A549 (cell line): ENCODE data around the gene RNASEH1. TPM values are rescaled to one million over a fixed set of nuclear protein-coding genes. Genes with fewer than 3 reads are reported as not detected.

Experiments used
- ATAC-seq, 2 experiments: fragments of 200-7000 bp in 1 of 2; fragments of >200 bp in 1 of 2; cut with Nextera tagmentation in 1 of 2; cut with Tn5 transposase in 1 of 2; 3 replicates each; pipeline versions ENCODE4 v1.8.0 to v1.9.1; 2018 to 2020; ENCODE audit warnings: mild to moderate bottlenecking in 1 of 2, moderate library complexity in 1 of 2
- CTCF ChIA-PET: fragments of 300-600 bp; sonication (Branson Sonifier 250); formaldehyde crosslinking; extraction: SDS; loops from one replicate; lab custom pipeline; 2021; ENCODE audit warnings: antibody characterized with exemption, inconsistent platforms; lab: Yijun Ruan, JAX
- POLR2A ChIA-PET: fragments of 350-600 bp; formaldehyde crosslinking; extraction: SDS; loops from one replicate; lab custom pipeline; 2021; ENCODE audit warnings: antibody characterized with exemption, inconsistent platforms; lab: Yijun Ruan, JAX
- DNase-seq, 2 experiments: peaks; one replicate each; pipeline versions ENCODE4 v3.0.0 to v3.0.0-alpha.2; 2011 to 2016; ENCODE audit warnings: low read depth in 1 of 2, low spot score in 1 of 2
- FAIRE-seq: peaks from 2 replicates; lab custom pipeline; 2011; peaks lifted over from hg19 to GRCh38; lab: Jason Lieb, UNC
- H3K27ac ChIP-seq, 2 experiments: fragments of >200 bp; sonication (Bioruptor Twin); formaldehyde crosslinking; 3 replicates each; pipeline ENCODE4 v1.5.1; 2016 to 2017
- H3K4me1 ChIP-seq: fragments of >200 bp; sonication (Bioruptor Twin); formaldehyde crosslinking; 3 replicates; pipeline ENCODE4 v1.6.1; 2016
- H3K4me2 ChIP-seq: fragments of >200 bp; sonication (Bioruptor Twin); formaldehyde crosslinking; 3 replicates; pipeline ENCODE4 v1.6.1; 2016
- H3K4me3 ChIP-seq: fragments of >200 bp; sonication (Bioruptor Twin); formaldehyde crosslinking; 3 replicates; pipeline ENCODE4 v1.5.1; 2016
- H3K9me3 ChIP-seq: fragments of >200 bp; sonication (Bioruptor Twin); formaldehyde crosslinking; 3 replicates; pipeline ENCODE4 v1.6.1; 2016
- CBX8 ChIP-seq: fragments of 200-600 bp; sonication (generic); IDR thresholded peaks from 2 replicates; pipeline ENCODE4 v1.6.1; 2016
- CEBPB ChIP-seq, 2 experiments: fragments of >200 bp in 1 of 2; sonication (Bioruptor Twin) in 1 of 2; formaldehyde crosslinking in 1 of 2; IDR thresholded peaks; 2 replicates each; pipeline ENCODE4 v1.6.1; 2012 to 2016
- CHD4 ChIP-seq: fragments of 200-600 bp; sonication (generic); IDR thresholded peaks from 2 replicates; pipeline ENCODE4 v1.6.1; 2016; ENCODE audit warnings: antibody characterized with exemption, mild to moderate bottlenecking, borderline replicate concordance
- E2F6 ChIP-seq: IDR thresholded peaks from 2 replicates; pipeline ENCODE4 v1.6.1; 2012; ENCODE audit warnings: low read depth, borderline replicate concordance
- EHF ChIP-seq: fragments of 250-450 bp; sonication (Bioruptor Pico); IDR thresholded peaks from 2 replicates; pipeline ENCODE4 v1.5.0; 2020; ENCODE audit warnings: mild to moderate bottlenecking
- FOSL2 ChIP-seq, 2 experiments: fragments of 450-650 bp in 1 of 2; fragments of >200 bp in 1 of 2; sonication (Bioruptor Twin) in 1 of 2; formaldehyde crosslinking; IDR thresholded peaks; 2 replicates each; pipeline versions ENCODE4 v1.5.0 to v1.6.1; 2016 to 2020; ENCODE audit warnings: mild to moderate bottlenecking in 1 of 2, moderate library complexity in 1 of 2
- HEYL ChIP-seq: fragments of 250-450 bp; sonication (Bioruptor Pico); IDR thresholded peaks from 2 replicates; pipeline ENCODE4 v1.8.0; 2021; ENCODE audit warnings: mild to moderate bottlenecking, moderate library complexity
- MAX ChIP-seq: IDR thresholded peaks from 2 replicates; pipeline ENCODE4 v1.6.1; 2012
- MAZ ChIP-seq: fragments of 150-350 bp; IDR thresholded peaks from 2 replicates; pipeline ENCODE4 v1.6.1; 2014; ENCODE audit warnings: antibody characterized with exemption, low read depth, low read length, borderline replicate concordance
- NPAS2 ChIP-seq: fragments of 250-450 bp; sonication (Bioruptor Pico); IDR thresholded peaks from 2 replicates; pipeline ENCODE4 v1.8.0; 2022; ENCODE audit warnings: mild to moderate bottlenecking, moderate library complexity, borderline replicate concordance
- POLR2A ChIP-seq: IDR thresholded peaks from 2 replicates; pipeline ENCODE4 v1.6.1; 2012; ENCODE audit warnings: mild to moderate bottlenecking, low read length
- RAD21 ChIP-seq, 2 experiments: fragments of >200 bp in 1 of 2; sonication (Bioruptor Twin) in 1 of 2; formaldehyde crosslinking in 1 of 2; IDR thresholded peaks in 1 of 2; conservative IDR thresholded peaks in 1 of 2; 2 replicates in 1 of 2; 3 replicates in 1 of 2; pipeline ENCODE4 v1.6.1; 2012 to 2018; ENCODE audit warnings: inconsistent platforms in 1 of 2
- RNF2 ChIP-seq: fragments of 200-600 bp; sonication (generic); IDR thresholded peaks from 2 replicates; pipeline ENCODE4 v1.6.1; 2016; ENCODE audit warnings: low read depth, mild to moderate bottlenecking, antibody characterized with exemption, moderate library complexity, borderline replicate concordance
- SREBF2 ChIP-seq: fragments of 450-650 bp; IDR thresholded peaks from 2 replicates; pipeline ENCODE4 v1.6.1; 2014; ENCODE audit warnings: mild to moderate bottlenecking, moderate library complexity
- USF2 ChIP-seq: fragments of 450-650 bp; IDR thresholded peaks from 2 replicates; pipeline ENCODE4 v1.6.1; 2014; ENCODE audit warnings: antibody characterized with exemption
- WGBS: methylation state at CpG from one replicate; pipeline ENCODE4 v1.1.6; 2017; ENCODE audit errors: missing lambda C conversion rate; 5-methylcytosine and 5-hydroxymethylcytosine counted together
- polyA plus RNA-seq, 4 experiments: library from polyadenylated mRNA; depleted of rRNA in 3 of 4; stranded (reverse); fragments of >200 nt; fragmentation: RNase III in 1 of 4; extraction: RNeasy Plus Mini Kit Qiagen cat#74134 plus additional on column Dnase treatment in 1 of 4; gene quantifications; 2 replicates in 3 of 4; 3 replicates in 1 of 4; pipeline ENCODE4 v1.2.3, GENCODE V29; 2011 to 2017
- TF ChIP-seq, protein P1 (sequence below): fragments of 250-450 bp; sonication (Bioruptor Pico); IDR thresholded peaks from 2 replicates; pipeline ENCODE4 v1.5.0; 2020; ENCODE audit warnings: low read depth, mild to moderate bottlenecking, moderate library complexity
- TF ChIP-seq, protein P2 (sequence below): IDR thresholded peaks from 2 replicates; pipeline ENCODE4 v1.6.1; 2012
- TF ChIP-seq, protein P3 (sequence below): fragments of >200 bp; sonication (Bioruptor Twin); formaldehyde crosslinking; IDR thresholded peaks from 2 replicates; pipeline ENCODE4 v1.6.1; 2016
- TF ChIP-seq, protein P4 (sequence below): fragments of >200 bp; sonication (Bioruptor Twin); formaldehyde crosslinking; IDR thresholded peaks from 3 replicates; pipeline ENCODE4 v1.5.1; 2016

RNASEH1 gene
- polyA plus RNA-seq, 2 of the 4 experiments (the other 2 are of a cell fraction), result 54.3 to 55.3 TPM

DNA sequence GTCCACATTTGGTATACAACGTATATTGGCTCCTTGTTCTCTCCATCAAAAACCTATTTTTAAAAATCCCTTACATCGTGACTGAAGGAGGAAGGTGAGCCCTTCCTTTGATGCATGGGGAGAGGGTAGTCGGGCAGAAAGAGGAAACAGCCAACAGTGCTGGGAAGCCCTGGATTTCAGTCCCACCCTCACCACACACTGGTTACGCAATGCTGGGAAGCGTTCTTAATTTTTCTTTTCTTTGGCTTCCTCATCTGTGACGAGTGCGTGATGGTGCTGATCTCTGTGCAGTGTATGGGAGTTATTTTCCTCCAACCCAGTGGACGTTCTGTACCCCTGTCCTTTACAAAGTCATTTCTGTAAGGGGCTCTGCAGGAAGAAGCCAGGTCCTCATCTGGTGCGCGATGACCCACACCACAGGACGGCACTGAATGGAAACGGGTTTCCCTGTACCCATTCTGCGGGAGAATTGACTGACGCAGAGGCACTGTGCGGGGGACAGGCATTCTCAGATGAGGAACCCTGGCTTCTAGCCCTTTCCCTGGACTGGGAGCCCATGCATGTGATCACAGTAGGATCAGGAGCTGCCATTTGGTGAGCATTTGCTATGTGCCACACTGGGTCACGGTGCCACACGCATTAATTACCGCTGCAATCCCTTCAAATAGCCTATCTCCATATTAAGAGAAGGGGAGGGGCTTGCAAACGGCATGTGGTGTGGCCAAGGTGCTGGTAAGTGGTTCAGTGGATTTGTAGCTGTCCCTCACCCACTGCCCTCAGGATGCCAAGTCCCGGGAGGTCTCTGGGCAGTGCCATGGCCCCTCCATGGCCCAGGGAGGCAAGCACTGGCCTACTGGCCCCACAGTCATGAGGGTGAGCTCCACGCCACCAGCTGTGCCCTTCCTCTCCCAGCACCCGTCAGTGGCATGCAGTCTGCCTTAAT lies 41.0 kb upstream of the RNASEH1 start:
- Histone ChIP-seq H3K27ac (no peak overlapping the region), H3K4me2 (no peak overlapping the region), H3K4me3 (no peak overlapping the region), H3K4me1 (peaks cover 5% of the 10 kb centered on the region; the same call in 1 of the 3 replicates), H3K9me3 (no peaks in the 10 kb centered on the region)
- no peak for FAIRE-seq
- no peak for TF ChIP-seq SREBF2
- TF ChIP-seq, protein P1, sequence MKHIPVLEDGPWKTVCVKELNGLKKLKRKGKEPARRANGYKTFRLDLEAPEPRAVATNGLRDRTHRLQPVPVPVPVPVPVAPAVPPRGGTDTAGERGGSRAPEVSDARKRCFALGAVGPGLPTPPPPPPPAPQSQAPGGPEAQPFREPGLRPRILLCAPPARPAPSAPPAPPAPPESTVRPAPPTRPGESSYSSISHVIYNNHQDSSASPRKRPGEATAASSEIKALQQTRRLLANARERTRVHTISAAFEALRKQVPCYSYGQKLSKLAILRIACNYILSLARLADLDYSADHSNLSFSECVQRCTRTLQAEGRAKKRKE (CRISPR knock-in tag), result no peak
- TF ChIP-seq HEYL, result no peak
- no peak for TF ChIP-seq E2F6
- TF ChIP-seq CEBPB (IDR thresholded peaks at IDR 0.05), result peak in 1 of 2 experiments; percentile 75; a peak in 2 of 4 replicates
- TF ChIP-seq USF2, result no peak
- ATAC-seq, result no peak
- ChIA-PET POLR2A (interaction anchor here (1.4 kb wide), 1 partner anchor 41 kb away, joined by 3 read pairs; no protein-coding TSS in a partner anchor), CTCF (interaction anchor here (0.7 kb wide), 1 partner anchor 13 kb away, joined by 3 read pairs; no protein-coding TSS in a partner anchor)
- 80% methylated on average over 22 of the region's 22 CpGs for WGBS
- no peak for DNase-seq

GRCh38 chr2:3598197-3598910 lies 40.2 kb upstream of the RNASEH1 start:
- TF ChIP-seq MAZ (no peak), RNF2 (no peak), FOSL2 (IDR thresholded peaks at IDR 0.05) (no peak), FOSL2 (CRISPR knock-in tag; IDR thresholded peaks at IDR 0.05) (no peak), CBX8 (no peak), NPAS2 (no peak), EHF (CRISPR knock-in tag) (no peak), POLR2A (no peak), MAX (no peak), RAD21 (conservative IDR thresholded peaks at IDR 0.05 in 1 of 2, IDR thresholded peaks at IDR 0.05 in 1 of 2) (no peak), CHD4 (no peak)
- TF ChIP-seq, protein P2, sequence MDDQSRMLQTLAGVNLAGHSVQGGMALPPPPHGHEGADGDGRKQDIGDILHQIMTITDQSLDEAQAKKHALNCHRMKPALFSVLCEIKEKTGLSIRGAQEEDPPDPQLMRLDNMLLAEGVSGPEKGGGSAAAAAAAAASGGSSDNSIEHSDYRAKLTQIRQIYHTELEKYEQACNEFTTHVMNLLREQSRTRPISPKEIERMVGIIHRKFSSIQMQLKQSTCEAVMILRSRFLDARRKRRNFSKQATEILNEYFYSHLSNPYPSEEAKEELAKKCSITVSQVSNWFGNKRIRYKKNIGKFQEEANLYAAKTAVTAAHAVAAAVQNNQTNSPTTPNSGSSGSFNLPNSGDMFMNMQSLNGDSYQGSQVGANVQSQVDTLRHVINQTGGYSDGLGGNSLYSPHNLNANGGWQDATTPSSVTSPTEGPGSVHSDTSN, result no peak
- TF ChIP-seq, protein P3, sequence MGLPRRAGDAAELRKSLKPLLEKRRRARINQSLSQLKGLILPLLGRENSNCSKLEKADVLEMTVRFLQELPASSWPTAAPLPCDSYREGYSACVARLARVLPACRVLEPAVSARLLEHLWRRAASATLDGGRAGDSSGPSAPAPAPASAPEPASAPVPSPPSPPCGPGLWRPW, result no peak
- TF ChIP-seq, protein P4, sequence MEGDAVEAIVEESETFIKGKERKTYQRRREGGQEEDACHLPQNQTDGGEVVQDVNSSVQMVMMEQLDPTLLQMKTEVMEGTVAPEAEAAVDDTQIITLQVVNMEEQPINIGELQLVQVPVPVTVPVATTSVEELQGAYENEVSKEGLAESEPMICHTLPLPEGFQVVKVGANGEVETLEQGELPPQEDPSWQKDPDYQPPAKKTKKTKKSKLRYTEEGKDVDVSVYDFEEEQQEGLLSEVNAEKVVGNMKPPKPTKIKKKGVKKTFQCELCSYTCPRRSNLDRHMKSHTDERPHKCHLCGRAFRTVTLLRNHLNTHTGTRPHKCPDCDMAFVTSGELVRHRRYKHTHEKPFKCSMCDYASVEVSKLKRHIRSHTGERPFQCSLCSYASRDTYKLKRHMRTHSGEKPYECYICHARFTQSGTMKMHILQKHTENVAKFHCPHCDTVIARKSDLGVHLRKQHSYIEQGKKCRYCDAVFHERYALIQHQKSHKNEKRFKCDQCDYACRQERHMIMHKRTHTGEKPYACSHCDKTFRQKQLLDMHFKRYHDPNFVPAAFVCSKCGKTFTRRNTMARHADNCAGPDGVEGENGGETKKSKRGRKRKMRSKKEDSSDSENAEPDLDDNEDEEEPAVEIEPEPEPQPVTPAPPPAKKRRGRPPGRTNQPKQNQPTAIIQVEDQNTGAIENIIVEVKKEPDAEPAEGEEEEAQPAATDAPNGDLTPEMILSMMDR, result no peak
- TF ChIP-seq, all 56 proteins: peak for 0
- no peak overlapping the region for H3K4me3 ChIP-seq
- H3K4me1 ChIP-seq, result peaks cover 5% of the 10 kb centered on the region; the same call in 1 of the 3 replicates
- no peak overlapping the region for H3K27ac ChIP-seq
- DNase-seq, result no peak
- no peak for ATAC-seq
- FAIRE-seq, result no peak
- H3K4me2 ChIP-seq, result no peak overlapping the region
- WGBS, result 66% methylated on average over 22 of the region's 22 CpGs
- no peaks in the 10 kb centered on the region for H3K9me3 ChIP-seq
- ChIA-PET POLR2A (interaction anchor here (1.4 kb wide), 1 partner anchor 40 kb away, joined by 3 read pairs; no protein-coding TSS in a partner anchor), CTCF (no interaction called here)
